Tongue (tissue), 2 donors: ENCODE data around the gene IFITM2. TPM values are rescaled to one million over a fixed set of nuclear protein-coding genes. Genes with fewer than 3 reads are reported as not detected.
"Not testable (repeated sequence)": the region's sequence is repeated elsewhere in the genome, so short reads cannot be mapped to it uniquely, and the experiment has no call there.

Experiments used
- DNase-seq: peaks from one replicate; pipeline ENCODE4 v3.0.0-alpha.2; 2015
- total RNA-seq: library from RNA; depleted of rRNA; stranded (reverse); fragments of >200 nt; gene quantifications from one replicate; pipeline ENCODE4 v1.2.3, GENCODE V29; 2014

IFITM2 gene
- total RNA-seq, 1 donor from 2014 or later: 9.7 TPM

- DNase-seq: no peak
Observed at GRCh38 chr11:325796-326591, 18.4 kb downstream of the IFITM2 start.

DNA sequence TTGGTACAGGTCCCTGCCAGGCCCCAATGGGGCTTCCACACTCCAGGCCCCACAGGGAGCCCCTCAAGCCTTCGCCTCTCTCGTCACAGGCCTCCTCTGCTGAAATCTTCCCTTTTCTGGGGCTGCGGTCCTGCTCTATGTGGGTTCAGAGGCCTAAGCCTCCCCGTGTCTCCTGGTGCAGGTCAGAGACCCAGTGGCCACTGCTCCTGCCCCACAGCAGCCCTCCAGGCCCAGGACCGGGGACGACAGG lies 18.9 kb downstream of the IFITM2 start:
- DNase-seq: no peak

GRCh38 chr11:326842-327580 lies 19.4 kb downstream of the IFITM2 start:
- peak; percentile 70 for DNase-seq

- DNase-seq: no peak
Observed at GRCh38 chr11:327581-327923, 19.9 kb downstream of the IFITM2 start.

GRCh38 chr11:328012-328411 lies 20.4 kb downstream of the IFITM2 start:
- DNase-seq: no peak

DNA sequence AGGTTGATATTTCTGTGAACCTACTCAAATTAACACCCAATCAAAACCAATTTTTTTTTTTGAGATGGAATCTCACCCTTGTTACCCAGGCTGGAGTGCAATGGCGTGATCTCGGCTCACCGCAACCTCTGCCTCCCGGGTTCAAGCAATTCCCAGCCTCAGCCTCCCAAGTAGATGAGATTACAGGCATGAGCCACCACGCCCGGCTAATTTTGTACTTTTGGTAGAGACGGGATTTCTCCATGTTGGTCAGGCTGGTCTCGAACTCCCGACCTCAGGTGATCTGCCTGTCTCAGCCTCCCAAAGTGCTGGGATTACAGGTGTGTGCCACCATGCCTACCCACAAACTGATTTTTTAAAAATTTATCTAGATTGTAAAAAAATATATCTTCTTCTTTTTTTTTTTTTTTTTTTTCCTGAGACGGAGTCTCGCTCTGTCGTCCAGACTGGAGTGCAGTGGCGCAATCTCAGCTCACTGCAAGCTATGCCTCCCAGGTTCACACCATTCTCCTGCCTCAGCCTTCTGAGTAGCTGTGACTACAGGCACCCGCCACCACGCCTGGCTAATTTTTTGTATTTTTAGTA lies 21.0 kb downstream of the IFITM2 start:
- DNase-seq: not testable (repeated sequence)

DNA sequence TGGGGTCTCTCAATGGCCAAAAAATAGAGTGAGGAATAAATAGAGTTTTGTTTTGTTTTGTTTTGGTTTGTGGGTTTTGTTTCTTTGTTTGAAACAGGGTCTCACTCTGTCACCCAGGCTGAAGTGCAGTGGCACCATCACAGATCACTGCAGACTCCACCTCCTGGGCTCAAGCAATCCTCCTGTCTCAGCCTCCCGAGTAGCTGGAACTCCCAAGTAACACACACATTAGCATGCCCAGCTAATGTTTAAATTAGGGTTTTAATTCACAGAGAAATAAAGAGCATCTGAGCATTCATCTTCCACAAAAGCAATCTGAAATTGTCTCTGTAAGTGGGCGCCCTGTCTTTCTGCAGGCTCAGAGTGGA lies 22.3 kb downstream of the IFITM2 start:
- no peak for DNase-seq

- no peak for DNase-seq
Observed at GRCh38 chr11:330307-330693, 22.7 kb downstream of the IFITM2 start.

GRCh38 chr11:330694-331357 lies 23.2 kb downstream of the IFITM2 start:
- no peak for DNase-seq

DNA sequence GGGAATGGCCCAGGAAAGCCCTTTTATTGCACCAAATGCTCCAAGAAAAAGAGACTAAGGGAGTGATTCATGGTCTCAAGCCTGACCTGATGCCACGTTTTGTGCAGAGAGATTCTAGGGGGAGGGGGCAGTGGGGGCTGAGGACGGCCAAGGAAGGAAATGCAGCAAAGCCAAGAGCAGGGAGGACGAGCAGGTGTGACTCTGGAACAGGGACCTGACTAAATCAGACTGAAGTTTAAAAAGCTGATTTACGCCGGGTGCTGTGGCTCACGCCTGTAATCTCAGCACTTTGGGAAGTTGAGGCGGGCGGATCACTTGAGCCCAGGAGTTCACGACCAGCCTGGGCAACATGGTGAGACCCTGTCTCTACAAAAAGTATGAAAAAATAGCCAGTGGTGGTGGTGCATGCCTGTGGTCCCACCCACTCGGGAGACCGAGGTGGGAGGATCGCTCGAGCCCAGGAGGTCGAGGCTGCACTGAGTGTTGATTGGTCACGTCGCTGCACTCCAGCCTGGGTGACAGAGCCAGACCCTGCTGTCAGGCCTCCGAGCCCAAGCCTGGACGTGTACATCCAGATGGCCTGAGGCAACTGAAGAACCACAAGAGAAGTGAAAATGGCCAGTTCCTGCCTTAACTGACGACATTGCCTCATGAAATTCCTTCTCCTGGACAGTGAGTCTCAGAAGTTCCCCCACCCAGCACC lies 23.9 kb downstream of the IFITM2 start:
- DNase-seq: no peak

DNA sequence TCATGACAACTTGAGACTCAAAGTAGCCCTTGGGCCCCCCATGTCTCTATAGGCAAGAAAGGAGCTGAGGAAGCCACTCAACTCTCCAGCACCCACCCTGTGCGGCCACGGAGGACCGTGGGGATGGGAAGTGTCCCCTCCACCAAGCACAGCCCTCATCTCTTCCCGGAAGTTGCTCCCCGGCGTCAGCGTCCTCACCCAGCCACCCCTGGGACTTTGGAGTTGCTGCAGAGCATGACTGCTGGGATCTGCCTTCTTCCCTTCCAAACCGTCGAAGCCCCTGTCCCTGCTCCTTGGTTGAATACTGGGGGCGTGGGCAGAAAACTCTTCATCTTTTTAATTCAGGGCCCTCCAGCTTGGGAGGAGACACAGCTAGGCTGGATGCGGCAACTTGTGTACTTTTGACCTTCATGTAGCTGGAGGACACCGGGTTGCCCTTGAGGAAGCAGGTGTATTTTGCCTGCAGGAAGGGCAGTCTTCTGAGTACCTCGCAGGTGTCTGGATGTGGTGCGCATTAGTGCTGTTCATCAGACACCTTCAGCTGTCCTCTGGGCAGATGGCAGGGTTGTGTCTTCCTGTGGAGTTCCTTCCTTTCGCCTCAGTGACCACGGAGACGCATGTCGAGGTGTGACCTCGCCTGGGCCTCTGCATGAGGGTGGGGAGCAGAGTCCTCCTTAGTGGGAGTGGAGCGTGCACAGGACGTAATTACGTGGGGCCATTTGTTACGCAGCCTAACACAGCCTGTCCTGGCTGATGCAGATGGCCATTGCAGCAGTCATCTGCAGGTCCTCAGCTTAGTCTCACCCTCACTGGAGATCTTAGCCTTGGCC lies 25.2 kb downstream of the IFITM2 start:
- no peak for DNase-seq

GRCh38 chr11:333616-334263 lies 26.1 kb downstream of the IFITM2 start:
- DNase-seq: not testable (repeated sequence)

GRCh38 chr11:334264-334994 lies 26.8 kb downstream of the IFITM2 start:
- DNase-seq: peak; percentile 86

GRCh38 chr11:335779-336658 lies 28.4 kb downstream of the IFITM2 start:
- peak; percentile 89 for DNase-seq

DNA sequence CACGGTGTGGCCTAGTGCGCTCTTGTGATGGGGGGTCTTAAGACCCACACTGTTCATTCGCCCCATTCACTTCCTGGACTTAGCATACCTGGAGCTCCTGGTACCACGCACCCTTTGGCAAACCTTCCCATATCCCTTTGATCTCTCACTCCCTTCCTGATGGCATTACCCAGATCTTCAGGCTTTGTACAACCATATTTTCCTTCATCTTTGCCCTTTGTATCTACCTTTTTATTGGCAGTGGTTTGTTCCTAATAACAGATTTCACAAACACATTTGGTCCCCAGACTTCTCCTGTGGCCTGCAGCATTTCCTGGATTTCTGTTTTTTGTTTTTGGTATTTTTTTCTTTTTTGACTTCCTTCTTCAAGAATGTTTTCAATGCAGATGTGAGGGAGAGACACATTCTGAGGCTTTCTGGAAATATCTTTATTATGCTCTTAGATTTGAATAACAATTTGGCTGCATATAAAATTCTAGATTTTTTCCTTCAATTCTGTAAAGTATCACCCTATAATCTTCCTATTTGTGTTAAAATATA lies 29.1 kb downstream of the IFITM2 start:
- no peak for DNase-seq

DNA sequence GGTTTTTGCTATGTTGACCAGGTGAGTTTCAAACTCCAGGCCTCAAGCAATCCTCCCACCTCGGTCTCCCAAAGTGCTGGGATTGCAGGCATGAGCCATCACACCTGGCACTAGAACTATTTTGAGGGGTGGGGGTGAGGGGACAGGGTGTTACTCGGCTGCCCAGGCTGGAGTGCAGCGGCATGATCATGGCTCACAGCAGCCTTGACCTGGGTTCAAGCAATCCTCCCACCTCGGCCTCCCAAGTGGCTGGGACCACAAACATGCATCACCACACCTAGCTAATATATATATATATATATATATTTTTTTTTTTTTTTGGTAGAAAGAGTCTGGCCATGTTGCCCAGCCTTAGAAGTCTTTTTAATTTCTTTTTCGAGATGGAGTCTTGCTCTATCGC lies 30.1 kb downstream of the IFITM2 start:
- DNase-seq: no peak

- DNase-seq: no peak
Observed at GRCh38 chr11:339963-340362, 32.3 kb downstream of the IFITM2 start.

GRCh38 chr11:340539-341512 lies 33.2 kb downstream of the IFITM2 start:
- DNase-seq: no peak
